ENCODE measurements around the gene UBL4B. TPM values are rescaled to one million over a fixed set of nuclear protein-coding genes. Genes with fewer than 3 reads are reported as not detected.

The UBL4B gene
- total RNA-seq, 4 donors from 2014 or later, result 0.48 to 1.8 (median 1.1) TPM; not detected in 1

- no peak overlapping the region for H3K27ac ChIP-seq
- no peaks in the 10 kb centered on the region for H3K36me3 ChIP-seq
- no peak for TF ChIP-seq POLR2AphosphoS5 (IDR thresholded peaks at IDR 0.05)
- TF ChIP-seq, protein P1, sequence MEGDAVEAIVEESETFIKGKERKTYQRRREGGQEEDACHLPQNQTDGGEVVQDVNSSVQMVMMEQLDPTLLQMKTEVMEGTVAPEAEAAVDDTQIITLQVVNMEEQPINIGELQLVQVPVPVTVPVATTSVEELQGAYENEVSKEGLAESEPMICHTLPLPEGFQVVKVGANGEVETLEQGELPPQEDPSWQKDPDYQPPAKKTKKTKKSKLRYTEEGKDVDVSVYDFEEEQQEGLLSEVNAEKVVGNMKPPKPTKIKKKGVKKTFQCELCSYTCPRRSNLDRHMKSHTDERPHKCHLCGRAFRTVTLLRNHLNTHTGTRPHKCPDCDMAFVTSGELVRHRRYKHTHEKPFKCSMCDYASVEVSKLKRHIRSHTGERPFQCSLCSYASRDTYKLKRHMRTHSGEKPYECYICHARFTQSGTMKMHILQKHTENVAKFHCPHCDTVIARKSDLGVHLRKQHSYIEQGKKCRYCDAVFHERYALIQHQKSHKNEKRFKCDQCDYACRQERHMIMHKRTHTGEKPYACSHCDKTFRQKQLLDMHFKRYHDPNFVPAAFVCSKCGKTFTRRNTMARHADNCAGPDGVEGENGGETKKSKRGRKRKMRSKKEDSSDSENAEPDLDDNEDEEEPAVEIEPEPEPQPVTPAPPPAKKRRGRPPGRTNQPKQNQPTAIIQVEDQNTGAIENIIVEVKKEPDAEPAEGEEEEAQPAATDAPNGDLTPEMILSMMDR (IDR thresholded peaks at IDR 0.05), result no peak
- no peak for TF ChIP-seq EP300 (IDR thresholded peaks at IDR 0.05)
- TF ChIP-seq POLR2A (IDR thresholded peaks at IDR 0.05), result no peak
- H3K9me3 ChIP-seq, result no peaks in the 10 kb centered on the region
- H3K27me3 ChIP-seq, result peaks cover 9% of the 10 kb centered on the region
- H3K4me3 ChIP-seq, result no peak overlapping the region
- 88% methylated on average over 5 of the region's 5 CpGs for WGBS
- no peak for DNase-seq (ENCODE audit: low spot score in 2 of 2)
- peaks cover 18% of the 10 kb centered on the region for H3K4me1 ChIP-seq
Observed at GRCh38 chr1:110081061-110081460, 31.2 kb upstream of the UBL4B start.

- H3K27me3 ChIP-seq, result peaks cover 9% of the 10 kb centered on the region
- no peak overlapping the region for H3K4me3 ChIP-seq
- H3K9me3 ChIP-seq, result no peaks in the 10 kb centered on the region
- no peak for TF ChIP-seq POLR2A (IDR thresholded peaks at IDR 0.05)
- TF ChIP-seq, protein P1 (IDR thresholded peaks at IDR 0.05), result no peak
- TF ChIP-seq EP300 (IDR thresholded peaks at IDR 0.05), result no peak
- no peak for TF ChIP-seq POLR2AphosphoS5 (IDR thresholded peaks at IDR 0.05)
- H3K27ac ChIP-seq, result no peak overlapping the region
- peaks cover 18% of the 10 kb centered on the region for H3K4me1 ChIP-seq
- H3K36me3 ChIP-seq, result no peaks in the 10 kb centered on the region
- WGBS, result 88% methylated on average over 5 of the region's 5 CpGs
- no peak for DNase-seq (ENCODE audit: low spot score in 2 of 2)
Observed at GRCh38 chr1:110082477-110082876, 29.8 kb upstream of the UBL4B start.

GRCh38 chr1:110083061-110083865 lies 29.0 kb upstream of the UBL4B start:
- no peaks in the 10 kb centered on the region for H3K36me3 ChIP-seq
- peaks cover 18% of the 10 kb centered on the region for H3K4me1 ChIP-seq
- H3K27me3 ChIP-seq, result peaks cover 9% of the 10 kb centered on the region
- 42% methylated on average over 15 of the region's 15 CpGs for WGBS
- H3K27ac ChIP-seq, result peak overlapping the region; percentile 74
- no peaks in the 10 kb centered on the region for H3K9me3 ChIP-seq
- H3K4me3 ChIP-seq, result peak overlapping the region; percentile 70
- TF ChIP-seq EP300 (IDR thresholded peaks at IDR 0.05) (no peak), POLR2A (IDR thresholded peaks at IDR 0.05) (no peak), POLR2AphosphoS5 (IDR thresholded peaks at IDR 0.05) (no peak)
- TF ChIP-seq, protein P1 (IDR thresholded peaks at IDR 0.05), result no peak
- no peak for DNase-seq (ENCODE audit: low spot score in 2 of 2)

DNA sequence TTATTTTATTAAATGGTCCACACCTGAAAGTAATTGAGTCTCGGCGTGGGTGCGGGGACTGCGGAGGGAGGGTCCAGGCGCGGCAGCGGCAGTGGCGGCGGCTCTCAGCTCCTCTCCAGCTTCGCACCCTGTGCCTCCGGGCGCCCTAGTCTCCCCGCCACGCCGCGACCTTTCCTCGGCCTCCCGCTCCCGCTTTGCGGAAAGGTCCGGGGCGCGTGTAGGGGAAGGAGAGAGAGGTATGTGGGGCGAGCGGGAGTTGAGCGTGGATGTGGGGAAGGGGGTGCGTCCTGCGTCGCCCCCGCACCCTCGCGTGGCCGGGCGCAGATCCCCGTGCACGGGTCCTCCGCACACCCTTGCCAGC lies 28.4 kb upstream of the UBL4B start:
- Histone ChIP-seq H3K27ac (peak overlapping the region; percentile 74), H3K4me3 (peak overlapping the region; percentile 70), H3K4me1 (peaks cover 18% of the 10 kb centered on the region), H3K27me3 (peaks cover 9% of the 10 kb centered on the region), H3K36me3 (no peaks in the 10 kb centered on the region), H3K9me3 (no peaks in the 10 kb centered on the region)
- no peak for DNase-seq (ENCODE audit: low spot score in 2 of 2)
- TF ChIP-seq EP300 (IDR thresholded peaks at IDR 0.05) (no peak), POLR2AphosphoS5 (IDR thresholded peaks at IDR 0.05) (no peak), POLR2A (IDR thresholded peaks at IDR 0.05) (no peak)
- TF ChIP-seq, protein P1 (IDR thresholded peaks at IDR 0.05), result no peak
- 2% methylated on average over 29 of the region's 37 CpGs for WGBS

DNA sequence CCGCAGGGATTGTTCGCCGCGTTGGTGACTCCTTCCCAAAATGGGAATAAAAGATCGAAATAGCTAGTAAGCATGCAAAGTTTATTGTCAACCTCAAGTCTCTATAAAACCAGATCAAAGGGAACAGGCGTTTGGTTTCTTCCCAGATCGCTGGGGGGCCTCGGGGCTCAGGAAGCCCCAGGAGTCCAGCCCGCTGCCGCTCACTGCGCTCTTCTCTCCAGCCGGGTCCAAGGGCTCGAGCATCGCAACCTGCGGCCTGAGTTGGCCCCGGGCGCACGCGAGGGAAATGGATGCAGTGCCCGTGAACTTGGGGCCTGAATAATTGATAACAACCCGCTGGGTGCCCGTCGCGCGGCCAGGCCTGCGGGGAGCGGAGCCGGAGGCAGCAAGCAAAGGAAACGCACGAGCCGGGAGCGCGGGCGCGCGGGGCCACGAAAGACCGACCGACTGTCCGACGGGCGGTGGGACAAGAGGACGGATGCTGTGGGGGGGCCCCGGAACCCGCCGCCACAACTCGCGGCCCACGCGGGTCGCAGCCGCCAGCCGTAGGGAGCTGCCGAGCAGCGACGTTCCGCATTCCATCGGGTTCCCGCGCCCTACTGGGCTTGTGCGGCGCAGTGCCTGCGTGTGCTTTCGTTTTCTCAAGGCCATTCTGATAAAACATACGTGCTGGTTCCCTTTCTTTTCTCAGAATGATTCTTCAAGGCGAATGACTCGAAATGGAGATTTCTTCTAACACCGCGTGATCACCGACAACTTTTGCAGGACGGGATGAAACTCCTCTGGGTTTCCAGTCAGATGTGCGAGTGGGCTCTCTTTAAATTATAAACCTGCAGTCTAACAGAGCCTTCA lies 27.8 kb upstream of the UBL4B start:
- TF ChIP-seq POLR2A (IDR thresholded peaks at IDR 0.05) (peak in 1 of 2 donors; percentile 20), EP300 (IDR thresholded peaks at IDR 0.05) (no peak), POLR2AphosphoS5 (IDR thresholded peaks at IDR 0.05) (peak in 1 of 3 donors; percentile 33)
- TF ChIP-seq, protein P1 (IDR thresholded peaks at IDR 0.05), result no peak
- DNase-seq (ENCODE audit: low spot score in 2 of 2), result no peak
- peaks cover 18% of the 10 kb centered on the region for H3K4me1 ChIP-seq
- peak overlapping the region; percentile 70 for H3K4me3 ChIP-seq
- no peaks in the 10 kb centered on the region for H3K9me3 ChIP-seq
- H3K27ac ChIP-seq, result peak overlapping the region; percentile 74
- H3K27me3 ChIP-seq, result peaks cover 9% of the 10 kb centered on the region
- WGBS, result 2% methylated on average over 27 of the region's 72 CpGs
- H3K36me3 ChIP-seq, result no peaks in the 10 kb centered on the region

All from suprapubic skin (tissue), 4 donors.